Fibroblast of skin of right quadriceps (primary cell): Measurements from ENCODE around the gene GCN1.
A peak's percentile ranks its signal among the peaks of the same experiment; 100 is the strongest.

Experiments
- DNase-seq: peaks from one replicate; pipeline ENCODE4 v3.0.0-alpha.2; 2013

The GCN1 gene

GRCh38 chr12:120090206-120090605 is 104.3 kb downstream of the GCN1 start:
- DNase-seq = no peak

- no peak for DNase-seq
These were observed 104.7 kb downstream of the GCN1 start for GRCh38 chr12:120089796-120090195.

- no peak for DNase-seq
These were observed 105.4 kb downstream of the GCN1 start for GRCh38 chr12:120089105-120089504.

- peak; percentile 98 for DNase-seq
These were observed 107.5 kb downstream of the GCN1 start for GRCh38 chr12:120086801-120087621.

GRCh38 chr12:120085920-120086645 is 108.4 kb downstream of the GCN1 start:
- DNase-seq = no peak

- DNase-seq = no peak
These were observed 112.9 kb downstream of the GCN1 start for GRCh38 chr12:120081641-120082040.

- no peak for DNase-seq
These were observed 114.8 kb downstream of the GCN1 start for GRCh38 chr12:120079411-120080400.

GRCh38 chr12:120078868-120079267 is 115.6 kb downstream of the GCN1 start:
- DNase-seq = no peak

GRCh38 chr12:120077260-120077659 is 117.3 kb downstream of the GCN1 start:
- no peak for DNase-seq
